Keratinocyte (primary cell): Measurements from ENCODE around the gene PRKAG2. TPM values are rescaled to one million over a fixed set of nuclear protein-coding genes. Genes with fewer than 3 reads are reported as not detected.

Experiments used
- DNase-seq: peaks from one replicate; pipeline ENCODE4 v3.0.0-alpha.2; 2011; ENCODE audit warnings: low read depth, missing footprints, low spot score
- FAIRE-seq: peaks from 2 replicates; lab custom pipeline; 2011; peaks lifted over from hg19 to GRCh38; lab: Jason Lieb, UNC
- H2AFZ ChIP-seq: 2 replicates; pipeline ENCODE4 v1.6.0; 2012; ENCODE audit warnings: low read length, control low read depth, inconsistent platforms; ENCODE audit not compliant: control insufficient read depth
- H3K27ac ChIP-seq: 2 replicates; pipeline ENCODE4 v1.5.1; 2011; ENCODE audit warnings: low read length; ENCODE audit not compliant: control insufficient read depth, insufficient read depth
- H3K27me3 ChIP-seq: 3 replicates; pipeline ENCODE4 v1.6.0; 2011; ENCODE audit warnings: low read length; ENCODE audit not compliant: control insufficient read depth, insufficient read depth; ENCODE audit errors: extremely low read depth
- H3K36me3 ChIP-seq, 2 experiments: 2 replicates in 1 of 2; 3 replicates in 1 of 2; pipeline ENCODE4 v1.5.1; 2011; ENCODE audit warnings: low read length in 2 of 2, mild to moderate bottlenecking in 1 of 2; ENCODE audit not compliant: control insufficient read depth in 2 of 2, insufficient read depth in 2 of 2; ENCODE audit errors: extremely low read depth in 1 of 2
- H3K4me1 ChIP-seq: 3 replicates; pipeline ENCODE4 v1.5.1; 2011; ENCODE audit warnings: low read length; ENCODE audit not compliant: control insufficient read depth, insufficient read depth; ENCODE audit errors: extremely low read depth
- H3K4me2 ChIP-seq: 3 replicates; pipeline ENCODE4 v1.6.0; 2011; ENCODE audit warnings: low read depth, low read length; ENCODE audit not compliant: control insufficient read depth, insufficient read depth; ENCODE audit errors: extremely low read depth
- H3K4me3 ChIP-seq, 3 experiments: fragments of 200-600 bp in 1 of 3; sonication (generic) in 1 of 3; 2 replicates in 2 of 3; 3 replicates in 1 of 3; pipeline ENCODE4 v1.5.1; 2011 to 2016; ENCODE audit warnings: low read length in 3 of 3, mild to moderate bottlenecking in 3 of 3, control low read depth in 2 of 3, inconsistent platforms in 1 of 3, low read depth in 1 of 3, mixed read lengths in 1 of 3, mixed run types in 1 of 3, moderate library complexity in 1 of 3; ENCODE audit not compliant: control insufficient read depth in 2 of 3, insufficient read depth in 2 of 3; ENCODE audit errors: extremely low read depth in 1 of 3
- H3K79me2 ChIP-seq: 2 replicates; pipeline ENCODE4 v1.6.0; 2012; ENCODE audit warnings: low read length; ENCODE audit not compliant: control insufficient read depth, insufficient read depth
- H3K9ac ChIP-seq: 3 replicates; pipeline ENCODE4 v1.6.0; 2011; ENCODE audit warnings: low read length; ENCODE audit not compliant: control insufficient read depth, insufficient read depth; ENCODE audit errors: extremely low read depth
- H3K9me1 ChIP-seq: 3 replicates; pipeline ENCODE4 v1.6.0; 2011; ENCODE audit warnings: low read length; ENCODE audit not compliant: control insufficient read depth, insufficient read depth; ENCODE audit errors: extremely low read depth
- H3K9me3 ChIP-seq: 2 replicates; pipeline ENCODE4 v1.5.1; 2012; ENCODE audit warnings: low read depth, low read length; ENCODE audit not compliant: control insufficient read depth
- H4K20me1 ChIP-seq: 3 replicates; pipeline ENCODE4 v1.6.0; 2011; ENCODE audit warnings: low read length; ENCODE audit not compliant: control insufficient read depth, insufficient read depth; ENCODE audit errors: extremely low read depth
- CTCF ChIP-seq, 3 experiments: IDR thresholded peaks in 1 of 3; conservative IDR thresholded peaks in 1 of 3; optimal IDR thresholded peaks in 1 of 3; 2 replicates in 2 of 3; 3 replicates in 1 of 3; pipeline versions ENCODE3 to v1.5.1; 2011; ENCODE audit warnings: low read length in 3 of 3, mild to moderate bottlenecking in 3 of 3, moderate library complexity in 2 of 3, control low read depth in 1 of 3, inconsistent platforms in 1 of 3; ENCODE audit not compliant: insufficient read depth in 2 of 3; ENCODE audit errors: extremely low read depth in 1 of 3
- EZH2 ChIP-seq: IDR thresholded peaks from one replicate; pipeline ENCODE4 v1.6.1; 2012; ENCODE audit warnings: inconsistent platforms, mild to moderate bottlenecking, low read length, moderate library complexity
- dilution Hi-C: fragments of 300-500 bp; cut with MboI; formaldehyde crosslinking; loops from one replicate; pipeline ENCODE4 v1.7.0; 2020; ENCODE audit warnings: low sequenced_read_pairs; ENCODE audit not compliant: extremely low pct_ligation_motif_present
- polyA plus RNA-seq, 5 experiments: library from polyadenylated mRNA; depleted of rRNA in 3 of 5; stranded (reverse) in 3 of 5; stranded (forward) in 1 of 5; unstranded in 1 of 5; fragments of >200 nt; gene quantifications; 1 replicate in 1 of 5; 2 replicates in 3 of 5; 3 replicates in 1 of 5; pipeline versions ENCODE4 v1.2.1 to v1.2.3, GENCODE V29; 2011 to 2012; ENCODE audit warnings: missing spikeins in 2 of 5, low read depth in 1 of 5, low replicate concordance in 1 of 5

The PRKAG2 gene
- polyA plus RNA-seq, 1 donor (not counting 4 experiments of a cell fraction or from before 2014, with no cell fraction given): 39.5 TPM

- Histone ChIP-seq H3K27me3 (no peaks in the 10 kb centered on the region), H3K9me3 (no peaks in the 10 kb centered on the region), H3K4me1 (no peaks in the 10 kb centered on the region), H4K20me1 (no peaks in the 10 kb centered on the region), H3K36me3 (no peaks in the 10 kb centered on the region), H3K79me2 (no peaks in the 10 kb centered on the region), H2AFZ (no peak overlapping the region), H3K27ac (no peak overlapping the region), H3K9ac (no peak overlapping the region), H3K9me1 (no peaks in the 10 kb centered on the region), H3K4me2 (no peak overlapping the region), H3K4me3 (no peak overlapping the region)
- FAIRE-seq: no peak
- DNase-seq: no peak
- TF ChIP-seq CTCF (optimal IDR thresholded peaks at IDR 0.05 in 1 of 3, IDR thresholded peaks at IDR 0.05 in 1 of 3, conservative IDR thresholded peaks at IDR 0.05 in 1 of 3; ENCODE audit: extremely low read depth in 1 of 3, insufficient read depth in 2 of 3, low read length in 3 of 3) (no peak), EZH2 (no peak)
- dilution Hi-C loops: no loop called here
Measured at GRCh38 chr7:151773797-151774196, 103.1 kb downstream of the PRKAG2 start.

DNA sequence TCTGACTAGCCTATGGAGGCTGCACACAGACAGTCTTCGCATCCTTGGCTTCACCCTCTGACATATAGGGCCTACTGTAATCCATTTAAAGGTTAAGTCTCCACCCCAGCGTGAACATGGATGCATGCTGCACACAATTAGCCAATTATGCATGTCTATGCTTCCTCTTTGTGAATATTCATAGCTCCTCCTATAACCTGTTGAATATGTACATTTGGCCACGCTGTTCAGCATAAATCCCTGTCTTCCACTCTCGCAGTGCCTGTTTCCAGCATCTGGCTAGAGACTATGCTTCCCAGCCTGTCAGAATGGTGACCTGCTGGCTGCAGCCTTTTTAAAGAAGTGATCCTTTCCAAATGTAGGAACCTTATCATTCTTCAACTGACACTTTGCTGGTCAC, 106.7 kb downstream of the PRKAG2 start:
- no peak overlapping the region for H2AFZ ChIP-seq
- TF ChIP-seq EZH2 (no peak), CTCF (optimal IDR thresholded peaks at IDR 0.05 in 1 of 3, IDR thresholded peaks at IDR 0.05 in 1 of 3, conservative IDR thresholded peaks at IDR 0.05 in 1 of 3; ENCODE audit: extremely low read depth in 1 of 3, insufficient read depth in 2 of 3, low read length in 3 of 3) (no peak)
- no peaks in the 10 kb centered on the region for H4K20me1 ChIP-seq
- no peaks in the 10 kb centered on the region for H3K4me1 ChIP-seq
- DNase-seq (no peak), FAIRE-seq (no peak)
- H3K27ac ChIP-seq: no peak overlapping the region
- no peaks in the 10 kb centered on the region for H3K79me2 ChIP-seq
- no peak overlapping the region for H3K9ac ChIP-seq
- H3K27me3 ChIP-seq: no peaks in the 10 kb centered on the region
- no peak overlapping the region for H3K4me3 ChIP-seq
- dilution Hi-C loops: no loop called here
- no peak overlapping the region for H3K4me2 ChIP-seq
- H3K9me3 ChIP-seq: no peaks in the 10 kb centered on the region
- H3K36me3 ChIP-seq: no peaks in the 10 kb centered on the region
- H3K9me1 ChIP-seq: no peaks in the 10 kb centered on the region
